GM13977 (cell line): ENCODE measurements around the gene ACE.

Experiments
- DNase-seq: peaks from one replicate; pipeline ENCODE4 v3.0.0; 2012; ENCODE audit warnings: low spot score
- in situ Hi-C: fragments of 300-500 bp; cut with MboI; formaldehyde crosslinking; loops from one replicate; pipeline ENCODE4 v1.12.0; 2022; ENCODE audit warnings: low sequenced_read_pairs, low pct_unique_long_range_greater_than_20kb, mixed read lengths, inconsistent platforms; ENCODE audit not compliant: unreplicated experiment
- TF ChIP-seq, protein P1 (sequence below): IDR thresholded peaks from 2 replicates; pipeline ENCODE4 v1.5.1; 2012; ENCODE audit warnings: mild to moderate bottlenecking, control low read depth; ENCODE audit not compliant: insufficient read depth; ENCODE audit errors: extremely low read depth, missing control alignments

Gene ACE

DNA sequence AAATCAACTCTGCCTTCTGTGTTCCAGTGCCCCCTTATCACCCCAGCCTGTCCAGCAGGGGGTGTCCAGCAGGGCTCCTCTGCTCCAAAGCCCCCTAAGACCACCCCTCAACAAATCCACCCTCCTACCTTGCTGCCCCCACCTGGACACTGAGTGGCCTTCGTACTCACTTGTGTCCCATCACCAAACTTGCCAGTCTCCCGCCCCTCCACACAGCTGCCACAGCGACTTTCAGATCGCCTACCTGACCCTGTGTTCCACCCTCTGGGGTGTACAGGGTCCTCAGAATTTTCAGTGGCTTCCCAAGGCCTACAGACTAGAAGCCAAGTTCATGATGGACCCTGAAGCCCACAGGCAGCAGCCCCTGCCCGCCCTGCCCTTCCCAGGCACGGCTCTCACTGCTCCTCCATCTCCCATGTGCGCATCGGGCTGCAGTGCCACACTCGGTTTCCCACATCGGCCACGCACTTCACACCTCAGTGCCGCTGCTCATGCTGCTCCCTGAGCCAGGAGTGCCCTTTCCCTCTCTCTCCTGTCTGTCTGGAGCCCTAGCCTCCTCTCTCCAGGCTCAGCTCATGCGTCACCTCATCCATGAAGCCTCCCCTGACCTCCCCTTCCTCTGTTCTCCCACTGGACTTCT, 58.1 kb downstream of the ACE start:
- no peak for DNase-seq
- in situ Hi-C loops, result no loop called here
- TF ChIP-seq, protein P1, sequence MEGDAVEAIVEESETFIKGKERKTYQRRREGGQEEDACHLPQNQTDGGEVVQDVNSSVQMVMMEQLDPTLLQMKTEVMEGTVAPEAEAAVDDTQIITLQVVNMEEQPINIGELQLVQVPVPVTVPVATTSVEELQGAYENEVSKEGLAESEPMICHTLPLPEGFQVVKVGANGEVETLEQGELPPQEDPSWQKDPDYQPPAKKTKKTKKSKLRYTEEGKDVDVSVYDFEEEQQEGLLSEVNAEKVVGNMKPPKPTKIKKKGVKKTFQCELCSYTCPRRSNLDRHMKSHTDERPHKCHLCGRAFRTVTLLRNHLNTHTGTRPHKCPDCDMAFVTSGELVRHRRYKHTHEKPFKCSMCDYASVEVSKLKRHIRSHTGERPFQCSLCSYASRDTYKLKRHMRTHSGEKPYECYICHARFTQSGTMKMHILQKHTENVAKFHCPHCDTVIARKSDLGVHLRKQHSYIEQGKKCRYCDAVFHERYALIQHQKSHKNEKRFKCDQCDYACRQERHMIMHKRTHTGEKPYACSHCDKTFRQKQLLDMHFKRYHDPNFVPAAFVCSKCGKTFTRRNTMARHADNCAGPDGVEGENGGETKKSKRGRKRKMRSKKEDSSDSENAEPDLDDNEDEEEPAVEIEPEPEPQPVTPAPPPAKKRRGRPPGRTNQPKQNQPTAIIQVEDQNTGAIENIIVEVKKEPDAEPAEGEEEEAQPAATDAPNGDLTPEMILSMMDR, result no peak

DNA sequence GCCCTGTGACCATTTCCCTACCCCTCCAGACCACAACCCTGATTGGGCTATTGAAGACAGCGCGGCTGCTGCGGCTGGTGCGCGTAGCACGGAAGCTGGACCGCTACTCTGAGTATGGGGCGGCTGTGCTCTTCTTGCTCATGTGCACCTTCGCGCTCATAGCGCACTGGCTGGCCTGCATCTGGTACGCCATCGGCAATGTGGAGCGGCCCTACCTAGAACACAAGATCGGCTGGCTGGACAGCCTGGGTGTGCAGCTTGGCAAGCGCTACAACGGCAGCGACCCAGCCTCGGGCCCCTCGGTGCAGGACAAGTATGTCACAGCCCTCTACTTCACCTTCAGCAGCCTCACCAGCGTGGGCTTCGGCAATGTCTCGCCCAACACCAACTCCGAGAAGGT, 58.8 kb downstream of the ACE start:
- TF ChIP-seq, protein P1, result no peak
- DNase-seq, result no peak
- in situ Hi-C loops, result no loop called here

DNA sequence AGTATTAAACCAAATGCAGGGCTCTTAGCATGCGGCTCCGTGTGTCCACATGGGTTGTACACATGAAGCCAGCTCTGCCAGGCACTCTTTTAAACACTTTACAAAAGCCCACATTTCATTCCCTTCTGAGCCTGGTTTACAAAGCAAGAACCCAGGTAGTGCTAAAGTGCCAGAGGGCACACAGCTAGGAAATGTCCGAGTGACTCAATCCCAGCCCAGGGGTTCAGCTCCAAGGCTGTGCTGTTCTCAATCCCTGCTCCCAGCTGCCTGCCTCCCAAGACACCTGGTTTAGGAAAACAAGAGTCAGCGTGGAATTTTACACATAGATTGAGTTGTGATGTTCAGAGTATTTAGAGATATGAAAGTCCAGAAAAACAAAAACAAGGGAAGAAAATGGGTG, 60.1 kb downstream of the ACE start:
- TF ChIP-seq, protein P1, result no peak
- in situ Hi-C loops, result no loop called here
- no peak for DNase-seq

DNA sequence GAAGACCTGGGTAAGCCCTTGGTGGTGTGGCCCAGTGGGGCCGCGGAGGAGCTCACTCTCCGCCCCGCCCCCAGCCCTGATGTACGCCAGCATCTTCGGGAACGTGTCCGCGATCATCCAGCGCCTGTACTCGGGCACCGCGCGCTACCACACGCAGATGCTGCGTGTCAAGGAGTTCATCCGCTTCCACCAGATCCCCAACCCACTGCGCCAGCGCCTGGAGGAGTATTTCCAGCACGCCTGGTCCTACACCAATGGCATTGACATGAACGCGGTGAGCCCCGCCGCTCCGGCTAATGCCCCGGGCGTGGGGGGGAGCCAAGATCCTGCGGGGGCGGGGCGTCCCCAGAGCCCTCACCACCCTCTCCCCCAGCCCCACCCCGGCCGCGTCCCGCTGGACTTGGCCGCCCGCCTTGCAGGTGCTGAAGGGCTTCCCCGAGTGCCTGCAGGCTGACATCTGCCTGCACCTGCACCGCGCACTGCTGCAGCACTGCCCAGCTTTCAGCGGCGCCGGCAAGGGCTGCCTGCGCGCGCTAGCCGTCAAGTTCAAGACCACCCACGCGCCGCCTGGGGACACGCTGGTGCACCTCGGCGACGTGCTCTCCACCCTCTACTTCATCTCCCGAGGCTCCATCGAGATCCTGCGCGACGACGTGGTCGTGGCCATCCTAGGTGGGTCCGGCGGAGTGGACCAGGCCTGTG, 61.3 kb downstream of the ACE start:
- no peak for DNase-seq
- in situ Hi-C loops, result no loop called here
- TF ChIP-seq, protein P1, result no peak

DNA sequence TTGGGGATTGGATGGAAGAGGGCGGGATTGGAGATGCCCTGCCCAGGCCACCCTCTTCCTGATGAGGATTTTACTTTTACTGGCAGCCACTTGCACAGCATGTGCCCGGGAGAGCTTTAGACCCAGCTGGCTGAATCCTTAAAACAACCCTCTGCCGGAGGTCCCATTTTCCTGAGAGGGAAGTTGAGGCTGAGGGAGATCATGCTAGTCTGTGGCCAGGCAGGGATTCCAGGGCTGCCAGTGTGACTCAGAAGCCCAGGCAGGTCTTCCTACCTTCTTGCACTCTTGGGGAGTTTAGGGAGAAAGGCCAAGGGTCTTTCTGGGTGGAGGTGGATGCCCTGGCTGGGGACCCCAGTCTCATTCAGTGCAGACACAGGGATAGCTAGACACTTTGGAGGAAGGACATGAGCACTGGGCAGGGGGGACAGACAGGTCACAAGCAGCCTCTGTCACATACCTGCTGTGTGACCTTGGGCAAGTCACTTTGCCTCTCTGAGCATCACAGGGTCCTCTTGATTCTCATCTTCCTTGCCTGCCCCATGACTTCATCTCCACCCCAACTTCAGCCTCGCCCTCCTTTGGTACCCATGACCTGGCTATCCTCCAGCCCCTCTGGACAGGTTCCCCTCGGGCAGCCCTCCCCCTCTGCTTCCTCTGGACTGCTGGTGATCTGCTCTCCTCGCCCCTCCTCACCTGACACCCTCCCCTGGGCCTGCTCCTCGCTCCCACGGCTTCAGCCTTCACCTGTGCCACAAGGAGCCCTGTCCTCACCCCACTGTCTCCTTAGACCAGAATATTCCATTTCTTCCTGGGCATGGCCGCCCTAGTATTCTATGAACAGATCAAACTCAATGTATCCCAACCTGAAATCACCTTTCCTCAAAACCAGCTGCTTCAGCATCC, 62.1 kb downstream of the ACE start:
- DNase-seq, result no peak
- TF ChIP-seq, protein P1, result no peak
- in situ Hi-C loops, result no loop called here

DNA sequence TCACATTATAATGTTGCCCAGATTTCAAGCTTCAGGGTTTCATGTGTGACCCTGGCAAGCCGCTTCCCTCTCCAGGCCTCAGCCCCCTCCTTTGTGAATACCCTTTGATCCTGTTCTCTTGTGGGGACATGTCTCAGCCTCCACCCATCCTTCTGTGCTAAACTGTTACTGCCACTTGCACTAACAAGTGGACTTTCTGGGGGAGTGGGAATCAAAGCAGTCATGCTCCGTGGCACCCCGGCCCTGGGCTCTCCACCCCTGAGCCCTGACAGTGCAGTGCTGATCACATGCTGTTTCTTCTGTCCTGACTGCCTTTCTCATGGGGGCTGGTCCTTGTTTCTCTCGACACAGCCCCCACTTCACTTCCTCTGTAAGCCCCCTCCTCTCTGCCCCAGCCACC, 63.7 kb downstream of the ACE start:
- in situ Hi-C loops, result no loop called here
- DNase-seq, result no peak
- TF ChIP-seq, protein P1, result no peak
